Skeletal muscle tissue (tissue), 4 donors: Measurements from ENCODE around the gene ABLIM2. TPM values are rescaled to one million over a fixed set of nuclear protein-coding genes. Genes with fewer than 3 reads are reported as not detected.

ENCODE experiments used
- H3K27ac ChIP-seq: one replicate; pipeline ENCODE4 v1.7.0; 2013; ENCODE audit warnings: mild to moderate bottlenecking, low read depth, low read length, inconsistent platforms
- H3K27me3 ChIP-seq, 3 donors: one replicate each; pipeline ENCODE4 v1.7.0; 2013; ENCODE audit warnings: low read length in 3 of 3; ENCODE audit not compliant: control insufficient read depth in 3 of 3, insufficient read depth in 3 of 3
- H3K36me3 ChIP-seq, 3 donors: one replicate each; pipeline ENCODE4 v1.7.0; 2013; ENCODE audit warnings: low read length in 3 of 3; ENCODE audit not compliant: control insufficient read depth in 3 of 3, insufficient read depth in 3 of 3
- H3K4me1 ChIP-seq, 3 donors: one replicate each; pipeline ENCODE4 v1.7.0; 2013; ENCODE audit warnings: low read length in 3 of 3, mild to moderate bottlenecking in 3 of 3; ENCODE audit not compliant: control insufficient read depth in 3 of 3, insufficient read depth in 3 of 3
- H3K4me3 ChIP-seq, 3 donors: one replicate each; pipeline ENCODE4 v1.7.0; 2013; ENCODE audit warnings: low read length in 3 of 3
- H3K9ac ChIP-seq, 3 donors: one replicate each; pipeline ENCODE4 v1.7.0; 2013; ENCODE audit warnings: low read length in 3 of 3, mild to moderate bottlenecking in 3 of 3, moderate library complexity in 2 of 3, low read depth in 1 of 3
- H3K9me3 ChIP-seq, 3 donors: one replicate each; pipeline ENCODE4 v1.7.0; 2013; ENCODE audit warnings: low read length in 3 of 3; ENCODE audit not compliant: control insufficient read depth in 3 of 3
- total RNA-seq: library from RNA; depleted of rRNA; stranded (reverse); fragments of >200 nt; gene quantifications from one replicate; pipeline ENCODE4 v1.2.3, GENCODE V29; 2014
- donor health status: Osteomylitis.

Gene ABLIM2
- total RNA-seq, 1 donor from 2014 or later, result 7.3 TPM

DNA sequence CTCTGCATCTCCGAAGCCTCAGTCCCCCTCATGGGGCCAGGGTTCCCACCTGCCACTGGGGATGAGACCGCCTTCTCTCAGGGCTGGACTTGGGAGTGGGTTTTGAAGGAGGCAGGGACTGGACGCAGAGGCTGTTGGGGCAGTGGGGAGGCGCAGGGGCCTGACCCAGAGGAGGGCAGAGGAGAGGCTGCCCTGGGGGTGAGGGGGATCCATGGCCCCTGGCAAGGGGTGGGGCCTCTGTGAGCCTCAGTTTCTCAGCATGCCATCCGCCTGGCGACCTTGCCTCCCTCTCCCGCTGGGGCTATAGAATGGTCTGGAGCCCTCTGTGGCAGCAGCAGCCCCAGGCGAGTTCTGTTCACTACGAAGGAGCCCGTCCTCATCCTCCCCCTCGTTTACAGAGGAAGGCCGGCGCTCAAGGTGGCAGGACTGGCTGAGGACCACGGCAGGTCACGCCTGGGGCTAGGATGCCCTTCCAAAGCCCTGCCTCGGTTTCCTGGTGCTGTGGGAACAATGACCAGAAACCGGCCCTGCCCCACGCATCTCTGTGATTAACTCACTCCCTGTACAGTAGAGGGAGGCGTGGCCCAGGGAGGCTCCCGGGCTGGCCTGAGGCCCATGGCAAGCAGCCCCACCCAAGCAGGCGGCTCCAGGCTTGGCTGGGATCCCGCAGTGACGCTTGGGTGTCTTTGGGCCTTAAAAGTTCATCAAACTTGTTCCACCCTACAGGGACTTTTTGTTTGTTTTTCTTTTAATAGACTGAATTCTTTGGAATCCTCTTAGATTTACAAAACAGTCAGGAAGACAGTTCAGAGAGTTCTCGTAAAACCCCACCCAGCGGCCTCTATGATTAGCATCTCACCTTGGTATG is 24.5 kb upstream of the ABLIM2 start:
- Histone ChIP-seq H3K4me1 (peaks cover 13 to 37% (median 22%) of the 10 kb centered on the region in 3 donors), H3K27ac (peak overlapping the region; percentile 7), H3K36me3 (no peaks in the 10 kb centered on the region), H3K9ac (peak overlapping the region in 1 of 3 donors; percentile 8), H3K27me3 (no peaks in the 10 kb centered on the region), H3K9me3 (no peaks in the 10 kb centered on the region), H3K4me3 (no peak overlapping the region)

GRCh38 chr4:8182294-8182693 is 23.7 kb upstream of the ABLIM2 start:
- Histone ChIP-seq H3K4me3 (no peak overlapping the region), H3K36me3 (no peaks in the 10 kb centered on the region), H3K9ac (no peak overlapping the region), H3K27me3 (no peaks in the 10 kb centered on the region), H3K27ac (no peak overlapping the region), H3K9me3 (no peaks in the 10 kb centered on the region), H3K4me1 (peaks cover 11 to 35% (median 22%) of the 10 kb centered on the region in 3 donors)

GRCh38 chr4:8181844-8182243 is 23.2 kb upstream of the ABLIM2 start:
- Histone ChIP-seq H3K4me1 (peaks cover 13 to 35% (median 26%) of the 10 kb centered on the region in 3 donors), H3K4me3 (no peak overlapping the region), H3K9ac (peak overlapping the region in 1 of 3 donors; percentile 16), H3K9me3 (no peaks in the 10 kb centered on the region), H3K27ac (no peak overlapping the region), H3K36me3 (no peaks in the 10 kb centered on the region), H3K27me3 (no peaks in the 10 kb centered on the region)

- no peaks in the 10 kb centered on the region for H3K9me3 ChIP-seq
- H3K9ac ChIP-seq, result no peak overlapping the region
- no peaks in the 10 kb centered on the region for H3K27me3 ChIP-seq
- H3K4me1 ChIP-seq, result peaks cover 16 to 40% (median 30%) of the 10 kb centered on the region in 3 donors
- no peak overlapping the region for H3K4me3 ChIP-seq
- H3K36me3 ChIP-seq, result no peaks in the 10 kb centered on the region
- no peak overlapping the region for H3K27ac ChIP-seq
Measured at GRCh38 chr4:8181119-8181518, 22.5 kb upstream of the ABLIM2 start.

- no peak overlapping the region for H3K4me3 ChIP-seq
- H3K9me3 ChIP-seq, result no peaks in the 10 kb centered on the region
- peaks cover 13 to 36% (median 30%) of the 10 kb centered on the region in 3 donors for H3K4me1 ChIP-seq
- H3K9ac ChIP-seq, result no peak overlapping the region
- H3K27ac ChIP-seq, result no peak overlapping the region
- H3K27me3 ChIP-seq, result no peaks in the 10 kb centered on the region
- H3K36me3 ChIP-seq, result no peaks in the 10 kb centered on the region
Measured at GRCh38 chr4:8180310-8181093, 21.9 kb upstream of the ABLIM2 start.

- H3K9ac ChIP-seq, result no peak overlapping the region
- no peak overlapping the region for H3K4me3 ChIP-seq
- H3K9me3 ChIP-seq, result no peaks in the 10 kb centered on the region
- H3K27me3 ChIP-seq, result no peaks in the 10 kb centered on the region
- no peak overlapping the region for H3K27ac ChIP-seq
- no peaks in the 10 kb centered on the region for H3K36me3 ChIP-seq
- H3K4me1 ChIP-seq, result peaks cover 11 to 34% (median 30%) of the 10 kb centered on the region in 3 donors
Measured at GRCh38 chr4:8179771-8180170, 21.2 kb upstream of the ABLIM2 start.

DNA sequence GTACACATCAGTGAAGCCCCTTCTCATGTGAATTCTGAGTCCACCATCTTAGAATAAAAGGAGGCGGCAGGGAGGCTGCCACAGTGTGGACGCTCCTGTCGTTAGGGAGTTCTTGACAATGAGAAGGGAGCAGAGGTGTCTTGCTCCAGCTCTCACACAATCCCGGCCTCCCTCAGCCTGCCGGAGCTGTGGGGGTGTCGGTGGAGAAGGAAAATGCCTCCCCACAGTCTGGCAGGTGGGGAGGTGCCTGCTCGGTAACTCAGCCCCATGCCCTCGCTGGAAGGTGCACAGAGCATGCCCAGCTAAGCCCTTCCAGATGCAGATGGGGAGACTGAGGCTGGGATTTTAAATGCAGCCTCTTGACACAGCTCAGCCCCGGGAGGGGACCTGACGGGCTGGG is 20.5 kb upstream of the ABLIM2 start:
- Histone ChIP-seq H3K36me3 (no peaks in the 10 kb centered on the region), H3K9ac (no peak overlapping the region), H3K27me3 (no peaks in the 10 kb centered on the region), H3K27ac (no peak overlapping the region), H3K4me3 (no peak overlapping the region), H3K9me3 (no peaks in the 10 kb centered on the region), H3K4me1 (peaks cover 11 to 36% (median 28%) of the 10 kb centered on the region in 3 donors)

DNA sequence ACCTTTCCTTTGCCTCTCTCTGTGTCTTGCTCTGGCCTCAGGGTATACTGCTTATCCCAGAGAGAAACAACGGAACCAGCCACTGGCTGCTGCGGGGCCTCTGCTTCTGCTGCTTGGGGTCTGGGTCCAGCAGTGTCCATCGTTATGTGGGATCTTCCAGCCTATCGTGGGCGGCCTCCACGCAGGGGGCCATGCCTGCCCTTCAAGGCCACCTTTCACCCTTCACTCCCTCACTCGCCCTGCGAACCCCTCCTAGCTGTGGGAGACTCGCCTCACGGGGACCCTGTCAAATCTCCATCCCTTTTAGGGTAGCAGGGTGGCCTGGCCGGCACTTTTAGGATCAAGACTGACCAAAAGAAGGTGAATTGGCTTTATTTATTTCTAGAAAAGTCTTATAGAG is 19.3 kb upstream of the ABLIM2 start:
- peaks cover 9 to 30% (median 28%) of the 10 kb centered on the region in 3 donors for H3K4me1 ChIP-seq
- no peaks in the 10 kb centered on the region for H3K36me3 ChIP-seq
- no peak overlapping the region for H3K4me3 ChIP-seq
- H3K9me3 ChIP-seq, result no peaks in the 10 kb centered on the region
- peak overlapping the region in 1 of 3 donors; percentile 16 for H3K9ac ChIP-seq
- no peaks in the 10 kb centered on the region for H3K27me3 ChIP-seq
- H3K27ac ChIP-seq, result no peak overlapping the region

DNA sequence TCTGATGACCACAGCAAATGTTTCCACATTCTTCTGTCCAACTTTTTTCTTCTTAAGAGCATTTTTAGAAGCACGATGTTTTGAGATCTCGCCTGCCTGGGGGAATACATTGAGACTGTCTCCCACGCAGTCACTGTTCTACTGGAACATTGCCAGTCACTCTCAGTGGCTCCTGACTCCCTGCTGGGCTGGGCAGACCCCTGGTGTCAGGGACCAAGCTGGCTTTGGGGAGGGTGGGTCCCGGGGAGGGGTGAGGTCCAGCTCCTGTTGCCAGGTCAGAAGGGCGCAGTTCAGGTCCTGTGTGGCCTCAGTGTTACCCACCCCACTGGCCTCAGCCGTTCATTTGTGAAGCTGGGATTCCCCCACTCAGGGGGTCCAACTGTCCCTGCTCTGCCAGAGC is 18.9 kb upstream of the ABLIM2 start:
- no peaks in the 10 kb centered on the region for H3K9me3 ChIP-seq
- no peak overlapping the region for H3K27ac ChIP-seq
- no peaks in the 10 kb centered on the region for H3K36me3 ChIP-seq
- peak overlapping the region in 1 of 3 donors; percentile 16 for H3K9ac ChIP-seq
- H3K4me1 ChIP-seq, result peaks cover 9 to 26% (median 24%) of the 10 kb centered on the region in 3 donors
- no peak overlapping the region for H3K4me3 ChIP-seq
- H3K27me3 ChIP-seq, result no peaks in the 10 kb centered on the region
